ENCODE measurements around the gene ZRANB2. TPM values are rescaled to one million over a fixed set of nuclear protein-coding genes. Genes with fewer than 3 reads are reported as not detected.

ZRANB2 gene
- total and polyA plus RNA-seq, 5 donors from 2014 or later, result 46.1 to 102 (median 51.7) TPM

GRCh38 chr1:71023515-71023914, 57.3 kb downstream of the ZRANB2 start:
- Histone ChIP-seq H3K4me3 (ENCODE audit: low read depth, low read length) (no peak overlapping the region), H3K36me3 (ENCODE audit: control insufficient read depth, insufficient read depth, low read length) (no peaks in the 10 kb centered on the region), H3K27ac (ENCODE audit: insufficient read depth, low read length, poor library complexity, severe bottlenecking) (no peak overlapping the region), H3K27me3 (ENCODE audit: control insufficient read depth, insufficient read depth, low read length) (no peaks in the 10 kb centered on the region), H3K9me3 (ENCODE audit: control insufficient read depth in 2 of 2, low read length in 2 of 2) (no peaks in the 10 kb centered on the region), H3K4me1 (ENCODE audit: control insufficient read depth, insufficient read depth, low read length, poor library complexity, severe bottlenecking) (no peaks in the 10 kb centered on the region)
- Mint-ChIP-seq H3K4me1 (no peaks in the 10 kb centered on the region), H3K27ac (no peak overlapping the region), H3K4me3 (no peak overlapping the region), H3K36me3 (no peaks in the 10 kb centered on the region), H3K27me3 (peaks cover 9% of the 10 kb centered on the region), H3K9me3 (no peaks in the 10 kb centered on the region)
- ATAC-seq (ENCODE audit: low read depth in 2 of 2) (no peak), DNase-seq (no peak)

GRCh38 chr1:71019233-71019969, 61.4 kb downstream of the ZRANB2 start:
- no peak for ATAC-seq (ENCODE audit: low read depth in 2 of 2)
- Histone ChIP-seq H3K27me3 (ENCODE audit: control insufficient read depth, insufficient read depth, low read length) (no peaks in the 10 kb centered on the region), H3K4me3 (ENCODE audit: low read depth, low read length) (no peak overlapping the region), H3K27ac (ENCODE audit: insufficient read depth, low read length, poor library complexity, severe bottlenecking) (no peak overlapping the region), H3K36me3 (ENCODE audit: control insufficient read depth, insufficient read depth, low read length) (no peaks in the 10 kb centered on the region), H3K9me3 (ENCODE audit: control insufficient read depth in 2 of 2, low read length in 2 of 2) (no peaks in the 10 kb centered on the region), H3K4me1 (ENCODE audit: control insufficient read depth, insufficient read depth, low read length, poor library complexity, severe bottlenecking) (no peaks in the 10 kb centered on the region)
- Mint-ChIP-seq H3K36me3 (no peaks in the 10 kb centered on the region), H3K27me3 (peaks cover 8% of the 10 kb centered on the region), H3K9me3 (no peaks in the 10 kb centered on the region), H3K4me3 (no peak overlapping the region), H3K27ac (no peak overlapping the region), H3K4me1 (no peaks in the 10 kb centered on the region)
- DNase-seq, result no peak

DNA sequence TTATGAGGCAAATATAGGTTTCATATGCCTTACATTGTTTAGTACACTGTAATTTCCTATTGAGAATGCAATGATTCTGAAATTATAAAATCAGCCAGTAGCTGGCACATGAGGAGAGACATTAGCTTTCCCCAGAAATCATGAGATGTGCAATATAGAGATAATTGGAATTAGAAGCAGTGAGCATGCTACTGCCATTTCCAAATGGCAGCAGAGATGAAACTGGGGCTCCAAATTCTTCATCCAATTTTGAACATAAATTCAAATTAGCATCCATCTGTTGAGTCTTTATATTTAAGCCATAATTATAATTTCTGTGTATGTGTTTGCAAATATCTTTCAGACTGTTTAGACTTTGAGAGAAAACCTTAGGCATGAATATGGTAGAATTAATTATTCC, 62.0 kb downstream of the ZRANB2 start:
- no peak for ATAC-seq (ENCODE audit: low read depth in 2 of 2)

GRCh38 chr1:71015745-71016144, 65.1 kb downstream of the ZRANB2 start:
- no peak overlapping the region for H3K4me3 ChIP-seq (ENCODE audit: low read depth, low read length)
- Mint-ChIP-seq H3K36me3 (no peaks in the 10 kb centered on the region), H3K27ac (no peak overlapping the region), H3K4me1 (no peaks in the 10 kb centered on the region), H3K4me3 (no peak overlapping the region), H3K9me3 (no peaks in the 10 kb centered on the region), H3K27me3 (peaks cover 9% of the 10 kb centered on the region)
- no peaks in the 10 kb centered on the region for H3K4me1 ChIP-seq (ENCODE audit: control insufficient read depth, insufficient read depth, low read length, poor library complexity, severe bottlenecking)
- DNase-seq (no peak), ATAC-seq (ENCODE audit: low read depth in 2 of 2) (no peak)
- no peak overlapping the region for H3K27ac ChIP-seq (ENCODE audit: insufficient read depth, low read length, poor library complexity, severe bottlenecking)
- H3K36me3 ChIP-seq (ENCODE audit: control insufficient read depth, insufficient read depth, low read length), result no peaks in the 10 kb centered on the region
- H3K27me3 ChIP-seq (ENCODE audit: control insufficient read depth, insufficient read depth, low read length), result peaks cover 1% of the 10 kb centered on the region
- H3K9me3 ChIP-seq (ENCODE audit: control insufficient read depth in 2 of 2, low read length in 2 of 2), result no peaks in the 10 kb centered on the region

More for the DNA sequence above, 62.0 kb downstream of the ZRANB2 start:
- Histone ChIP-seq H3K27ac (ENCODE audit: insufficient read depth, low read length, poor library complexity, severe bottlenecking) (no peak overlapping the region), H3K36me3 (ENCODE audit: control insufficient read depth, insufficient read depth, low read length) (no peaks in the 10 kb centered on the region), H3K27me3 (ENCODE audit: control insufficient read depth, insufficient read depth, low read length) (peaks cover 1% of the 10 kb centered on the region), H3K4me3 (ENCODE audit: low read depth, low read length) (no peak overlapping the region), H3K9me3 (ENCODE audit: control insufficient read depth in 2 of 2, low read length in 2 of 2) (no peaks in the 10 kb centered on the region), H3K4me1 (ENCODE audit: control insufficient read depth, insufficient read depth, low read length, poor library complexity, severe bottlenecking) (no peaks in the 10 kb centered on the region)
- Mint-ChIP-seq H3K4me1 (no peaks in the 10 kb centered on the region), H3K4me3 (no peak overlapping the region), H3K27ac (no peak overlapping the region), H3K27me3 (peaks cover 8% of the 10 kb centered on the region), H3K9me3 (no peaks in the 10 kb centered on the region), H3K36me3 (no peaks in the 10 kb centered on the region)
- no peak for DNase-seq

- no peaks in the 10 kb centered on the region for H3K9me3 ChIP-seq (ENCODE audit: control insufficient read depth in 2 of 2, low read length in 2 of 2)
- no peaks in the 10 kb centered on the region for H3K36me3 ChIP-seq (ENCODE audit: control insufficient read depth, insufficient read depth, low read length)
- Mint-ChIP-seq H3K4me3 (no peak overlapping the region), H3K9me3 (no peaks in the 10 kb centered on the region), H3K4me1 (no peaks in the 10 kb centered on the region), H3K27me3 (peaks cover 9% of the 10 kb centered on the region), H3K36me3 (no peaks in the 10 kb centered on the region), H3K27ac (no peak overlapping the region)
- no peak overlapping the region for H3K27ac ChIP-seq (ENCODE audit: insufficient read depth, low read length, poor library complexity, severe bottlenecking)
- ATAC-seq (ENCODE audit: low read depth in 2 of 2) (no peak), DNase-seq (no peak)
- H3K4me3 ChIP-seq (ENCODE audit: low read depth, low read length), result no peak overlapping the region
- H3K4me1 ChIP-seq (ENCODE audit: control insufficient read depth, insufficient read depth, low read length, poor library complexity, severe bottlenecking), result no peaks in the 10 kb centered on the region
- peaks cover 1% of the 10 kb centered on the region for H3K27me3 ChIP-seq (ENCODE audit: control insufficient read depth, insufficient read depth, low read length)
These were observed 66.7 kb downstream of the ZRANB2 start for GRCh38 chr1:71014178-71014579.

Other genes with a start within 250 kb of the ZRANB2 start
- 0.32 TPM for gene PTGER3, start 33.2 kb downstream of the ZRANB2 start, total RNA-seq
- not detected for gene PTGER3, start 33.2 kb downstream of the ZRANB2 start, polyA plus RNA-seq